Upper lobe of left lung (tissue), 4 donors: ENCODE results near the gene MPZL1.

Source experiments
- CTCF ChIP-seq, 6 experiments: fragments of 450-650 bp in 4 of 6; fragments of 200-600 bp in 2 of 6; sonication (generic) in 2 of 6; IDR thresholded peaks; one replicate each; pipeline ENCODE4 v1.5.1; 2016 to 2019; ENCODE audit warnings: antibody characterized with exemption in 6 of 6
- EP300 ChIP-seq, 4 donors: sonication (generic); formaldehyde crosslinking; IDR thresholded peaks; one replicate each; pipeline ENCODE4 v1.5.1; 2017; ENCODE audit warnings: antibody characterized with exemption in 4 of 4, control low read depth in 2 of 4
- POLR2A ChIP-seq, 4 donors: fragments of 450-650 bp; IDR thresholded peaks; one replicate each; pipeline ENCODE4 v1.5.1; 2016 to 2017; ENCODE audit warnings: antibody characterized with exemption in 4 of 4, mild to moderate bottlenecking in 2 of 4
- POLR2AphosphoS5 ChIP-seq, 2 donors: sonication (generic); formaldehyde crosslinking; IDR thresholded peaks; one replicate each; pipeline ENCODE4 v1.5.1; 2017; ENCODE audit warnings: antibody characterized with exemption in 2 of 2

GRCh38 chr1:167746988-167747655 lies 25.3 kb downstream of the MPZL1 start:
- TF ChIP-seq CTCF (IDR thresholded peaks at IDR 0.05) (no peak), POLR2AphosphoS5 (IDR thresholded peaks at IDR 0.05) (no peak), POLR2A (IDR thresholded peaks at IDR 0.05) (no peak), EP300 (IDR thresholded peaks at IDR 0.05) (no peak)
